Stimulated activated CD4-positive, alpha-beta T cell treated with anti-CD3 and anti-CD28 coated beads, TNF-alpha, amount 100 ng/mL, for 4 hours (primary cell): ENCODE data around the gene EIF2B5.
"Not testable (repeated sequence)": the region's sequence is repeated elsewhere in the genome, so short reads cannot be mapped to it uniquely, and the experiment has no call there.

Experiments
- DNase-seq, 3 experiments: peaks; one replicate each; pipeline ENCODE4 v3.0.0-alpha.2; 2020; ENCODE audit warnings: low read depth in 3 of 3

EIF2B5 gene

GRCh38 chr3:184145751-184146270 is 10.7 kb downstream of the EIF2B5 start:
- DNase-seq = no peak

- DNase-seq = no peak
These were observed 12.9 kb downstream of the EIF2B5 start for GRCh38 chr3:184148076-184148475.

GRCh38 chr3:184149123-184149522 is 14.0 kb downstream of the EIF2B5 start:
- no peak for DNase-seq

- DNase-seq = not testable (repeated sequence)
These were observed 14.6 kb downstream of the EIF2B5 start for GRCh38 chr3:184149770-184150169.

- DNase-seq = no peak
These were observed 19.9 kb downstream of the EIF2B5 start, which contains the start of gene DVL3 for GRCh38 chr3:184154885-184155643. DVL3 (plus strand) TSS chr3:184155377; CDS start chr3:184155636, 259 bp downstream.

- no peak for DNase-seq
These were observed 20.7 kb downstream of the EIF2B5 start for GRCh38 chr3:184155644-184156521.

GRCh38 chr3:184156522-184156955 is 21.4 kb downstream of the EIF2B5 start:
- no peak for DNase-seq

- no peak for DNase-seq
These were observed 22.0 kb downstream of the EIF2B5 start for GRCh38 chr3:184157206-184157605.

GRCh38 chr3:184158404-184158803 is 23.2 kb downstream of the EIF2B5 start:
- no peak for DNase-seq

- no peak for DNase-seq
These were observed 25.3 kb downstream of the EIF2B5 start for GRCh38 chr3:184160456-184160855.

- DNase-seq = not testable (repeated sequence)
These were observed 27.5 kb downstream of the EIF2B5 start for GRCh38 chr3:184162571-184163070.

GRCh38 chr3:184164648-184165330 is 29.6 kb downstream of the EIF2B5 start:
- DNase-seq = no peak

GRCh38 chr3:184165543-184165942 is 30.4 kb downstream of the EIF2B5 start:
- no peak for DNase-seq

GRCh38 chr3:184166671-184167070 is 31.5 kb downstream of the EIF2B5 start:
- DNase-seq = no peak

GRCh38 chr3:184167786-184168185 is 32.6 kb downstream of the EIF2B5 start:
- no peak for DNase-seq

- no peak for DNase-seq
These were observed 33.4 kb downstream of the EIF2B5 start for GRCh38 chr3:184168363-184169120.

- DNase-seq = no peak
These were observed 35.0 kb downstream of the EIF2B5 start for GRCh38 chr3:184169896-184170875.

- DNase-seq = no peak
These were observed 36.4 kb downstream of the EIF2B5 start for GRCh38 chr3:184171562-184171961.

- no peak for DNase-seq
These were observed 37.7 kb downstream of the EIF2B5 start for GRCh38 chr3:184172681-184173373.
